ENCODE results near the gene TK1.

TK1 gene

DNA sequence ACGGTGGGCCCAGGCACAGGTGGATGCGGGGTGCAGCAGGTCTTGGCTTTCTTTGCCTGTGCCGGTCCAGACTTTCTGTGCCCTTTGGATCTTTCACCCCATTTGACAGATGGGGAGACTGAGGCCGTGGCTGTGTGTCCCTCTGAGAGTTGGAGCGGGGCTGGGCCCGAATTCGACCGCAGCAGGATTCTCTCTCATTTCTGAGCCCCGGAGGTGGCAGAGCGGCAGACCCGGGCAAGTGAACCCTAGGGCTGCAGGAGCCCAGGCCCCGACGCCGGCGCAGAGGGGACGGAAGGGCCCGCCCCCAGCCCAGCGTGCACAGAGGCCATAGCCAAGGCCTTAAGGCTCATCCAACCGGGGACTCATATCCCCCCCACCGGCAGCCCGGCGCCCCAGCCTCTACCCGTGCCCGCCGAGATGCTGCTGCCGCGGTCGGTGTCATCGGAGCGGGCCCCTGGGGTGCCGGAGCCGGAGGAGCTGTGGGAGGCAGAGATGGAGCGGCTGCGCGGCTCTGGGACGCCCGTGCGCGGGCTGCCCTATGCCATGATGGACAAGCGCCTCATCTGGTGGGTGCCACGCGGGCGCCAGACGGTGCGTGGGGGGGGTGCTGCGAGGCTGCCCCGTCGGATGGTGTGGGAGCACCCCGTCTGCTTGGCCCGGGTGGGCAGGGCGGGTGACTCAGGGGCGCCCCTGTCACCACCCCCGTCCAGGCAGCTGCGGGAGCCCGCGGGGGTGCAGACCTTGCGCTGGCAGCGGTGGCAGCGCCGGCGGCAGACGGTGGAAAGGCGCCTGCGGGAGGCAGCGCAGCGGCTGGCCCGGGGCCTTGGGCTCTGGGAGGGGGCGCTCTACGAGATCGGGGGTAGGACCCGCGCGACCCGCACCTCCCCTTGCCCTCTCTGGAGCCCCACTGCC lies 55.4 kb downstream of the TK1 start:
- H3K4me3 ChIP-seq (ENCODE audit: low read depth, low read length) = no peak overlapping the region

DNA sequence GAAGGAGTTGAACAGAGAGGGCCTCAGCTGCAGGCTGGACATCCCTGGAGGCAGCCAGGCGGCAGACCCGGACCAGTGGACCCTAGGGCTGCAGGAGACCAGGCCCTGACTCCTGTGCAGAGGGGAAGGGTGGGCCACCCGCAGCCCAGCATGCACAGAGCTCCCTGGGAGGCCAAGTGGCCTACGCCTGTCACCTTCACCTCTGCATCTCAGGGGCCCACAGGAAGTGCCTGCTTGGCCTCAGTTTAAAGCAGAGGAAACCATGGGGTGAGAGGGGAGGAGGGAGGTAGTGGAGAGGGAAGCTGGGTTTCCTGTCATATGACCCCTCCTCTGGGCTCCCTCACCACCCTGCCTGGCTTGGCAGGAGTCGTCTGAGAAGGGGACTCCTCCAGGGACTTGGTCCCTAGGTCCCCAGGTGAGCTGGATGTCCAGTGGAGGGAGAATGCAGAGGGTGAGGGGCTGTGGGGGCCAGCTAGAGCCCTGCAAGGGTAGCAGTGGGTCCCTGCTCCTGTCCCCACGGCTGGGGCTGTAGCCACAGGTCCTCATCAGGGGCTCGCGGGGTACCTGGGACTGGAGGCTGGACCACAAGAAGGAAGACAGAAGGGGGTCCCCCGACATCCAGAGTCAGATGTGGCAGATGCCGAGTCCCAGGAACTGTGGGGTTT lies 56.3 kb downstream of the TK1 start, which contains the start of gene TMC8:
Gene TMC8 (plus strand): TSS at position 335 of the 665 bp plus-strand sequence. CDS start 818 bp downstream, outside the sequence.
- no peak within 1 kb of the TSS for H3K4me3 ChIP-seq (ENCODE audit: low read depth, low read length)
- DNase-seq (ENCODE audit: low read depth) = peak; percentile 92
- peak; percentile 16; the same call in 1 of the 2 replicates for TF ChIP-seq MYC (IDR thresholded peaks at IDR 0.05; ENCODE audit: low read depth, low read length)
- TF ChIP-seq, protein P1, sequence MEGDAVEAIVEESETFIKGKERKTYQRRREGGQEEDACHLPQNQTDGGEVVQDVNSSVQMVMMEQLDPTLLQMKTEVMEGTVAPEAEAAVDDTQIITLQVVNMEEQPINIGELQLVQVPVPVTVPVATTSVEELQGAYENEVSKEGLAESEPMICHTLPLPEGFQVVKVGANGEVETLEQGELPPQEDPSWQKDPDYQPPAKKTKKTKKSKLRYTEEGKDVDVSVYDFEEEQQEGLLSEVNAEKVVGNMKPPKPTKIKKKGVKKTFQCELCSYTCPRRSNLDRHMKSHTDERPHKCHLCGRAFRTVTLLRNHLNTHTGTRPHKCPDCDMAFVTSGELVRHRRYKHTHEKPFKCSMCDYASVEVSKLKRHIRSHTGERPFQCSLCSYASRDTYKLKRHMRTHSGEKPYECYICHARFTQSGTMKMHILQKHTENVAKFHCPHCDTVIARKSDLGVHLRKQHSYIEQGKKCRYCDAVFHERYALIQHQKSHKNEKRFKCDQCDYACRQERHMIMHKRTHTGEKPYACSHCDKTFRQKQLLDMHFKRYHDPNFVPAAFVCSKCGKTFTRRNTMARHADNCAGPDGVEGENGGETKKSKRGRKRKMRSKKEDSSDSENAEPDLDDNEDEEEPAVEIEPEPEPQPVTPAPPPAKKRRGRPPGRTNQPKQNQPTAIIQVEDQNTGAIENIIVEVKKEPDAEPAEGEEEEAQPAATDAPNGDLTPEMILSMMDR (IDR thresholded peaks at IDR 0.05; ENCODE audit: low read depth, low read length) = no peak
- TF ChIP-seq, protein P2, sequence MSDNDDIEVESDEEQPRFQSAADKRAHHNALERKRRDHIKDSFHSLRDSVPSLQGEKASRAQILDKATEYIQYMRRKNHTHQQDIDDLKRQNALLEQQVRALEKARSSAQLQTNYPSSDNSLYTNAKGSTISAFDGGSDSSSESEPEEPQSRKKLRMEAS (IDR thresholded peaks at IDR 0.05; ENCODE audit: low read depth, low read length) = peak; percentile 49; the same call in 1 of the 2 replicates
- no peak for TF ChIP-seq POLR2A (IDR thresholded peaks at IDR 0.05; ENCODE audit: extremely low read depth, insufficient read length)

More for the DNA sequence above, 55.4 kb downstream of the TK1 start:
- TF ChIP-seq, protein P1 (IDR thresholded peaks at IDR 0.05; ENCODE audit: low read depth, low read length) = no peak
- TF ChIP-seq MYC (IDR thresholded peaks at IDR 0.05; ENCODE audit: low read depth, low read length) = no peak
- no peak for TF ChIP-seq POLR2A (IDR thresholded peaks at IDR 0.05; ENCODE audit: extremely low read depth, insufficient read length)
- TF ChIP-seq, protein P2 (IDR thresholded peaks at IDR 0.05; ENCODE audit: low read depth, low read length) = no peak
- no peak for DNase-seq (ENCODE audit: low read depth)

DNA sequence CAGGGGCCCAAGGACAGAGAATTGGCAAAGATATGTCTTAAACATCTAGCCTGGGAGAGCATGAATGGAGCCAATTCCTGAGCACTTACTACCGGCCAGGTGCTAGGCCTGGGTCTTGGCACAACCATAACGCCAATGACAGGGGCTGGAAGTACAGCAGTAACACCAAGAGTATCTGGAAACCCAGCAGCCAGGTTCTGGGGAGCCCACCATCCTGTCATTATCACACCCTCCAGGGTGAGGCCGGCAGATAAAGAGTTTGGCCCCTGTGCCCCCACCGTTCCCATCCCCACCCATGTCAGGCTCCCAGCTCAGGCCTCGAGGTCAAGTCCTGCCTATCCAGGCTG lies 56.8 kb downstream of the TK1 start:
- DNase-seq (ENCODE audit: low read depth) = no peak
- no peak overlapping the region for H3K4me3 ChIP-seq (ENCODE audit: low read depth, low read length)
- TF ChIP-seq, protein P1 (IDR thresholded peaks at IDR 0.05; ENCODE audit: low read depth, low read length) = no peak
- TF ChIP-seq POLR2A (IDR thresholded peaks at IDR 0.05; ENCODE audit: extremely low read depth, insufficient read length) = no peak
- no peak for TF ChIP-seq MYC (IDR thresholded peaks at IDR 0.05; ENCODE audit: low read depth, low read length)
- TF ChIP-seq, protein P2 (IDR thresholded peaks at IDR 0.05; ENCODE audit: low read depth, low read length) = no peak

DNA sequence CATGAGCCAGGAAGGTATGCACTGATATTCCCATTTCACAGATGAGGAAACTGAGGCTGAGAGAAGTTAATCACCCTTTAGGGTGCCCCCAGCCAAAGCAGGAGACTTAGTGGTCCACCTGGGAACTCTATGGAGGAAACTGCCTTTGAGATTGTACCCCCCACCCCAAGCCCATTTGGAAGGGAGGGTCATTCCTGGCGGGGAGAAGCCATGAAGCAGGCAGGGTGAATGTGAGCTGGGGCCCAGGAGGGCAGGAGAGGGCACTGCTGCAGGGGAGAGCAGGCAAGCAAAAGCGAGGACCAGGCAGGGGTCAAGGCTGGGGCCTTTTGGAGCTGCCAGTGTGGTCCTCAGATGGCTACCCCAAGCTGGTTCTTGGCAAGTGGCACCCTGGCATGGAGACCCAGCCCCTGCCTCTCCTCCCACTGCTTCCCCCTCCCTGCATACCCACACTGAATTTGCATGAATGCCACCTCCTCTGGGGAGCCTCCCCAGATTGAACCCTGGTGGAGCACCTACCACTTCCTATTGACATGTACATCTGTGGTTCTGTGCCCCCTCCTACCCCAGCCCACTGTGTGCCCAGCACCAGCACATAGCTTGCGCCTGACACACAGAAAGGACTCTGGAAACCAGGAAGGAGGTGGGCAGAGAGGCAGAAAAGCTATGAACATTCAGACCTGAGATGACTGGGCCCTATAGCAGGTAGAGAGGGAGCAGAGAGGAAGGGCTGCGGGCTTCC lies 57.3 kb downstream of the TK1 start:
- TF ChIP-seq MYC (IDR thresholded peaks at IDR 0.05; ENCODE audit: low read depth, low read length) (no peak), POLR2A (IDR thresholded peaks at IDR 0.05; ENCODE audit: extremely low read depth, insufficient read length) (no peak)
- TF ChIP-seq, protein P1 (IDR thresholded peaks at IDR 0.05; ENCODE audit: low read depth, low read length) = no peak
- TF ChIP-seq, protein P2 (IDR thresholded peaks at IDR 0.05; ENCODE audit: low read depth, low read length) = no peak
- peak overlapping the region; percentile 48 for H3K4me3 ChIP-seq (ENCODE audit: low read depth, low read length)
- DNase-seq (ENCODE audit: low read depth) = peak; percentile 33

All from NB4 (cell line).